Esophagus squamous epithelium (tissue), 5 donors: Measurements from ENCODE around the gene KCNK3. TPM values are rescaled to one million over a fixed set of nuclear protein-coding genes. Genes with fewer than 3 reads are reported as not detected.

Source experiments
- DNase-seq: peaks from one replicate; lab custom pipeline; 2025; lab: John Stamatoyannopoulos, UW
- H3K27ac ChIP-seq, 4 donors: fragments of 200-600 bp; sonication (generic); one replicate each; pipeline ENCODE4 v1.5.1; 2016 to 2019; ENCODE audit warnings: mild to moderate bottlenecking in 1 of 4
- H3K27me3 ChIP-seq, 4 donors: fragments of 200-600 bp; sonication (generic); 1 replicate in 3 of 4; 2 replicates in 1 of 4; pipeline versions ENCODE4 v1.5.1 to v1.6.0; 2017 to 2021; ENCODE audit warnings: antibody characterized with exemption in 1 of 4
- H3K36me3 ChIP-seq, 3 donors: fragments of 200-600 bp; sonication (generic); one replicate each; pipeline ENCODE4 v1.5.1; 2016 to 2019
- H3K4me1 ChIP-seq, 3 donors: fragments of 200-600 bp; sonication (generic); one replicate each; pipeline ENCODE4 v1.5.1; 2017 to 2019
- H3K4me3 ChIP-seq, 4 donors: fragments of 200-600 bp; sonication (generic); 1 replicate in 3 of 4; 2 replicates in 1 of 4; pipeline ENCODE4 v1.5.1; 2016 to 2019; ENCODE audit warnings: mild to moderate bottlenecking in 2 of 4, moderate library complexity in 1 of 4
- H3K9me3 ChIP-seq, 3 donors: fragments of 200-600 bp; sonication (generic); one replicate each; pipeline ENCODE4 v1.5.1; 2016 to 2019
- CTCF ChIP-seq, 6 experiments: fragments of 450-650 bp in 4 of 6; fragments of 200-600 bp in 2 of 6; sonication (generic) in 2 of 6; IDR thresholded peaks; one replicate each; pipeline ENCODE4 v1.5.1; 2016 to 2019; ENCODE audit warnings: antibody characterized with exemption in 6 of 6, mild to moderate bottlenecking in 4 of 6, moderate library complexity in 4 of 6
- POLR2A ChIP-seq, 4 donors: fragments of 450-650 bp; IDR thresholded peaks; one replicate each; pipeline ENCODE4 v1.6.1; 2017; ENCODE audit warnings: antibody characterized with exemption in 4 of 4, mild to moderate bottlenecking in 4 of 4, moderate library complexity in 3 of 4
- WGBS, 2 donors: methylation state at CpG; one replicate each; pipeline ENCODE4 v1.1.5; 2018; 5-methylcytosine and 5-hydroxymethylcytosine counted together
- intact Hi-C: fragments of 100-400 bp; cut with DNase I; formaldehyde crosslinking; loops from one replicate; pipeline ENCODE4 v1.15.0; 2022
- total RNA-seq, 4 donors: library from RNA; depleted of rRNA; stranded (reverse); fragments of >200 nt; gene quantifications; one replicate each; pipeline ENCODE4 v1.1.0, GENCODE V29; 2016
- donor health status: DM: yes; HTN: yes; CAD: no.

The KCNK3 gene
- total RNA-seq, 4 donors from 2014 or later = 0.66 to 1.6 (median 0.84) TPM

- WGBS, 2 donors = 91% methylated on average over 4 of the region's 7 CpGs; no CpG with 5 or more reads in 1 of the 2 donors
- DNase-seq = no peak
These were observed 12.0 kb downstream of the KCNK3 start for GRCh38 chr2:26704441-26704977.

GRCh38 chr2:26705126-26705525 is 12.6 kb downstream of the KCNK3 start:
- H3K4me1 ChIP-seq = peaks cover 0 to 34% (median 0%) of the 10 kb centered on the region in 3 donors

More at GRCh38 chr2:26704441-26704977, 12.0 kb downstream of the KCNK3 start:
- Histone ChIP-seq H3K36me3 (no peaks in the 10 kb centered on the region), H3K27me3 (peaks cover 0 to 17% (median 0%) of the 10 kb centered on the region in 4 donors), H3K27ac (peak overlapping the region in 2 of 4 donors; percentile 35 to 36), H3K4me1 (peaks cover 0 to 28% (median 0%) of the 10 kb centered on the region in 3 donors), H3K4me3 (no peak overlapping the region), H3K9me3 (no peaks in the 10 kb centered on the region)
- TF ChIP-seq CTCF (IDR thresholded peaks at IDR 0.05) (no peak), POLR2A (IDR thresholded peaks at IDR 0.05) (no peak)
- intact Hi-C loops = no loop called here

GRCh38 chr2:26706093-26706492 is 13.6 kb downstream of the KCNK3 start:
- 20 to 40% methylated on average over 1 of the region's 3 CpGs for WGBS, 2 donors
- intact Hi-C loops = no loop called here
- TF ChIP-seq POLR2A (IDR thresholded peaks at IDR 0.05) (no peak), CTCF (IDR thresholded peaks at IDR 0.05) (no peak)
- H3K4me1 ChIP-seq = peaks cover 0 to 42% (median 5%) of the 10 kb centered on the region in 3 donors
- H3K27me3 ChIP-seq = peaks cover 0 to 3% (median 0%) of the 10 kb centered on the region in 4 donors
- DNase-seq = no peak
- H3K27ac ChIP-seq = peak overlapping the region in 1 of 4 donors; percentile 44
- H3K36me3 ChIP-seq = no peaks in the 10 kb centered on the region
- no peak overlapping the region for H3K4me3 ChIP-seq
- H3K9me3 ChIP-seq = no peaks in the 10 kb centered on the region

More at GRCh38 chr2:26705126-26705525, 12.6 kb downstream of the KCNK3 start:
- intact Hi-C loops = no loop called here
- no peak overlapping the region for H3K4me3 ChIP-seq
- no peak for DNase-seq
- H3K9me3 ChIP-seq = no peaks in the 10 kb centered on the region
- peaks cover 0 to 11% (median 0%) of the 10 kb centered on the region in 4 donors for H3K27me3 ChIP-seq
- TF ChIP-seq CTCF (IDR thresholded peaks at IDR 0.05) = no peak
- no peak for TF ChIP-seq POLR2A (IDR thresholded peaks at IDR 0.05)
- WGBS, 2 donors = 71 to 76% methylated on average over 5 of the region's 5 CpGs
- no peaks in the 10 kb centered on the region for H3K36me3 ChIP-seq
- peak overlapping the region in 1 of 4 donors; percentile 36 for H3K27ac ChIP-seq

GRCh38 chr2:26706616-26707473 is 14.3 kb downstream of the KCNK3 start:
- TF ChIP-seq CTCF (IDR thresholded peaks at IDR 0.05) (no peak), POLR2A (IDR thresholded peaks at IDR 0.05) (no peak)
- Histone ChIP-seq H3K4me3 (no peak overlapping the region), H3K27me3 (no peaks in the 10 kb centered on the region), H3K36me3 (no peaks in the 10 kb centered on the region), H3K27ac (peak overlapping the region in 3 of 4 donors; percentile 5 to 44 (median 16)), H3K4me1 (peaks cover 0 to 48% (median 5%) of the 10 kb centered on the region in 3 donors), H3K9me3 (no peaks in the 10 kb centered on the region)
- intact Hi-C loops = no loop called here
- 51% methylated on average over 7 of the region's 19 CpGs; no CpG with 5 or more reads in 1 of the 2 donors for WGBS, 2 donors
- DNase-seq = no peak

- H3K9me3 ChIP-seq = no peaks in the 10 kb centered on the region
- no peaks in the 10 kb centered on the region for H3K36me3 ChIP-seq
- no peak for DNase-seq
- no peaks in the 10 kb centered on the region for H3K27me3 ChIP-seq
- TF ChIP-seq POLR2A (IDR thresholded peaks at IDR 0.05) (no peak), CTCF (IDR thresholded peaks at IDR 0.05) (no peak)
- intact Hi-C loops = no loop called here
- peaks cover 0 to 57% (median 5%) of the 10 kb centered on the region in 3 donors for H3K4me1 ChIP-seq
- no peak overlapping the region for H3K4me3 ChIP-seq
- peak overlapping the region in 1 of 4 donors; percentile 9 for H3K27ac ChIP-seq
- WGBS, 2 donors = 58% methylated on average over 5 of the region's 5 CpGs; no CpG with 5 or more reads in 1 of the 2 donors
These were observed 15.2 kb downstream of the KCNK3 start for GRCh38 chr2:26707747-26708146.
